NCI-H526 treated with DMSO at 0.1 percent for 48 hours (cell line): Measurements from ENCODE around the gene FSCB.
"Not testable (repeated sequence)": the region's sequence is repeated elsewhere in the genome, so short reads cannot be mapped to it uniquely, and the experiment has no call there.

Experiments used
- DNase-seq: peaks from one replicate; lab custom pipeline; 2025; lab: John Stamatoyannopoulos, UW

The FSCB gene

GRCh38 chr14:44507183-44507582 is at the start of gene FSCB:
Gene FSCB, minus strand, starts transcription at chr14:44507283. Its CDS starts 296 bp downstream, at chr14:44506987.
- DNase-seq = no peak

GRCh38 chr14:44531658-44532057 is 24.6 kb upstream of the FSCB start:
- DNase-seq = no peak

DNA sequence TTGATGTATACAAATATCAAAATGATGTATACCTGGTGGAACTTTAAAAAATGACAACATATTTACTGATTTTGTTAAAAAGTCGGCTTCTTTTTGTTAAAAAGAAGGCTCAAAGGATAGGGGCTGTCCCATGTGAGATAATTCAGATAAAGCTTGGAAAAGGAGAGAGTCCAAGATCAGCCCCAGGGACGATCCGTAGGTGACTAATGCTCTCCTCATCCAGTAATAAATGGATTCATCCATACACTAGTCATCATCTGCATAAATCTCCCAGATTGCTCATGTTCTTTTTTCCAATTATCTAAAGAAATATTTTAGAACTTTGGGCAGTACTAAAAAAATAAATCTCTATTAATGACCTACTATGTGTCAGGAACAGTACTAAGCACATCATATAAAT is 23.4 kb upstream of the FSCB start:
- no peak for DNase-seq

DNA sequence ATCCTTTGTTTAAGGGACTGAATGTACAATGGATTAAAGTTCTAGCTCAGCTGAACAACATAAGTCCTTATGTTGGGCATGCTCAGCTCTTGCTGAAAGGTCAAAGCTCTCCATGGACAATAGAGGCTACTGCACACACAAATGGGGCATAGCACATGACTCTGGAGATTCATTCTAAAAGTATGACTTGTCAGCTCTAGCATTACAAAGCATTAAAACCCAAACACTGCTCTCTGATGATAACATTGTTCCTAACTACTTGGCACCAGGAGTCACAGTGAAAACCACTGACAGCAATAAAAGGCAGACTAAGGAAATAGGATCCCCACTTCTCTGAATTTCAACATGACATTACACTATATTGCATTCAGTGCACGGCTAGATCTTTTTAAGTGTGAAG is 21.9 kb upstream of the FSCB start:
- no peak for DNase-seq

DNA sequence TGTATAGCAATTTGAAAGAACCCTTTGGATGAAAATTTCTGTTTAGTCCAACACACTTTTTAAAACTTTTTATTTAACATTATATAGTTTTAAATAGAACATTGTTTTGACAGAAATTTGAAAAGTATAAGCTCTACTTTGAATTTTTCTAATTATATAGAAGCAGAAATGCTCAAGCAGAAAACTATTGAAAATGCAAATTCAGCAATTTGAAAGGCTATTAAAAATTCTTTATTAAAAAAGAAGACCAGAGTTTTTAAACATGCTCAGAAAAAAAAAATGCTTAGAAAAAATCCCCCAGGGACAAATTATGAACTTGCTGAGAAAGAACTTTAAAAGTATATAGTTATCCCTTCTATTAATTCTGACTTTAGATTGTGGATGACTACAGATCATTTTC is 21.1 kb upstream of the FSCB start:
- DNase-seq = no peak

GRCh38 chr14:44525237-44525636 is 18.2 kb upstream of the FSCB start:
- no peak for DNase-seq

DNA sequence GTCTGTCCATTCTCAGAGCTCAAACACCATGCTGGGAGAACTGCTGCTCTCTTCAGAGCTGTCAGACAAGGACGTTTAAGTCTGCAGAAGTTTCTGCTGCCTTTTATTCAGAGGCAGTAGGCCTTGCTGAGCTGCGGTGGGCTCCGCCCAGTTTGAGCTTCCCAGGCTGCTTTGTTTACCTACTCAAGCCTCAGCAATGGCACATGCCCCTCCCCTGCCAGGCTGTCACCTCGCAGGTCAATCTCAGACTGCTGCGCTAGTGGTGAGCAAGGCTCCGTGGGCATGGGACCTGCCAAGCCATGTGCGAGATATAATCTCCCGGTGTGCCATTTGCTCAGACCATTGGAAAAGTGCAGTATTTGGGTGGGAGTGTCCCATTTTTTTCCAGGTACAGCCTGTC is 8.6 kb upstream of the FSCB start:
- DNase-seq = not testable (repeated sequence)

DNA sequence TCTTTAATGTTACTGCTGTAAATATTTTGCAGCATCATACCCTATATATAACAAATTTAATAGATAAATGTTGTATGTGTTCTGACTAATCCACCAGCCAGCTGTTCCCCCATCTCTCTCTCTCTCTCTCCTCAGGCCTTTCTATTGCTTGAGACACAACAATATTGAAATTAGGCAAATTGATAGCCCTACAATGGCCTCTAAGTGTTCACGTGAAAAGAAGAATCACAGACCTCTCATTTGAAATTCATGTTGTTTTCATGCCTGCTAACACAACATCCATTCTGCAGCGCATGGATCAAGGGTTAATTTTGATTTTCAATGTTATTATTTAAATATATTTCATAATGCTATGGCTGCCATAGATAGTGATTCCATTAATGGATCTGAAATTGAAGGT is 1.8 kb upstream of the FSCB start:
- no peak for DNase-seq

GRCh38 chr14:44505588-44505987 is 1.5 kb downstream of the FSCB start:
- DNase-seq = no peak

GRCh38 chr14:44497148-44497547 is 9.9 kb downstream of the FSCB start:
- DNase-seq = no peak

GRCh38 chr14:44494137-44494536 is 12.9 kb downstream of the FSCB start:
- DNase-seq = no peak

- DNase-seq = no peak
Observed at GRCh38 chr14:44490966-44491365, 16.1 kb downstream of the FSCB start.

DNA sequence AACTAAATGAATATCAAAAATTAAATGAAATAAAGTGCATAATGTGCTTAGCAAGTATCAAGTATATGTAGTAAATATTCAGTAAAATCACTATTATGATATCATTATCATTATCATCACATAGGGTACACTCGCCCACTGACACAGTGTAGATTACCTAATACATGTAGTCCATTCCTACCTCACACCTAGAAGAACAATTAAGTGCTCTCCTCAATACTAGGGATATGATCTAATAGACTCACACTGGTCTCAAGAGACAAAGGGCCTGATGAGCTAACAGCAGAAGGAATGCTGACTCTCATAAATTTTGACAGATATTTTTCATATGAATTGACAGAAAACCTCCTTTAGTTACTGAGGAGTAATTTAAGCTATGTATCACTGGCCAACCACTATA is 29.1 kb downstream of the FSCB start:
- no peak for DNase-seq

GRCh38 chr14:44468771-44469170 is 38.3 kb downstream of the FSCB start:
- DNase-seq = no peak

- no peak for DNase-seq
Observed at GRCh38 chr14:44463356-44464004, 43.6 kb downstream of the FSCB start.

GRCh38 chr14:44462381-44462780 is 44.7 kb downstream of the FSCB start:
- DNase-seq = no peak

- no peak for DNase-seq
Observed at GRCh38 chr14:44461811-44462210, 45.3 kb downstream of the FSCB start.
